ENCODE measurements around the gene RAB1A. TPM values are rescaled to one million over a fixed set of nuclear protein-coding genes. Genes with fewer than 3 reads are reported as not detected.

The RAB1A gene
- total and polyA plus RNA-seq, 7 donors, result 61.9 to 209 (median 88.1) TPM

GRCh38 chr2:65108780-65109179 is 21.1 kb downstream of the RAB1A start:
- WGBS, 2 donors, result 40 to 73% methylated on average over 6 of the region's 6 CpGs
- Histone ChIP-seq H3K36me3 (peaks cover 0 to 7% (median 0%) of the 10 kb centered on the region in 4 donors), H3K4me3 (no peak overlapping the region), H3K4me1 (peaks cover 0 to 28% (median 22%) of the 10 kb centered on the region in 4 donors), H3K9me3 (no peaks in the 10 kb centered on the region), H3K27me3 (no peaks in the 10 kb centered on the region), H3K27ac (no peak overlapping the region)
- TF ChIP-seq POLR2AphosphoS5 (IDR thresholded peaks at IDR 0.05), result no peak
- TF ChIP-seq, protein P1, sequence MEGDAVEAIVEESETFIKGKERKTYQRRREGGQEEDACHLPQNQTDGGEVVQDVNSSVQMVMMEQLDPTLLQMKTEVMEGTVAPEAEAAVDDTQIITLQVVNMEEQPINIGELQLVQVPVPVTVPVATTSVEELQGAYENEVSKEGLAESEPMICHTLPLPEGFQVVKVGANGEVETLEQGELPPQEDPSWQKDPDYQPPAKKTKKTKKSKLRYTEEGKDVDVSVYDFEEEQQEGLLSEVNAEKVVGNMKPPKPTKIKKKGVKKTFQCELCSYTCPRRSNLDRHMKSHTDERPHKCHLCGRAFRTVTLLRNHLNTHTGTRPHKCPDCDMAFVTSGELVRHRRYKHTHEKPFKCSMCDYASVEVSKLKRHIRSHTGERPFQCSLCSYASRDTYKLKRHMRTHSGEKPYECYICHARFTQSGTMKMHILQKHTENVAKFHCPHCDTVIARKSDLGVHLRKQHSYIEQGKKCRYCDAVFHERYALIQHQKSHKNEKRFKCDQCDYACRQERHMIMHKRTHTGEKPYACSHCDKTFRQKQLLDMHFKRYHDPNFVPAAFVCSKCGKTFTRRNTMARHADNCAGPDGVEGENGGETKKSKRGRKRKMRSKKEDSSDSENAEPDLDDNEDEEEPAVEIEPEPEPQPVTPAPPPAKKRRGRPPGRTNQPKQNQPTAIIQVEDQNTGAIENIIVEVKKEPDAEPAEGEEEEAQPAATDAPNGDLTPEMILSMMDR (IDR thresholded peaks at IDR 0.05), result no peak
- no peak for TF ChIP-seq EP300 (IDR thresholded peaks at IDR 0.05)
- TF ChIP-seq POLR2A (IDR thresholded peaks at IDR 0.05), result no peak
- intact Hi-C loops (cut with DNase I), result no loop called here
- no peak for DNase-seq

- Histone ChIP-seq H3K4me3 (no peak overlapping the region), H3K9me3 (no peaks in the 10 kb centered on the region), H3K27ac (peak overlapping the region in 1 of 4 donors; percentile 35), H3K27me3 (no peaks in the 10 kb centered on the region), H3K36me3 (peaks cover 0 to 17% (median 5%) of the 10 kb centered on the region in 4 donors), H3K4me1 (peaks cover 0 to 18% (median 16%) of the 10 kb centered on the region in 4 donors)
- DNase-seq, result no peak
- 95 to 96% methylated on average over 5 of the region's 5 CpGs for WGBS, 2 donors
- intact Hi-C loops (cut with DNase I), result no loop called here
- TF ChIP-seq, protein P1 (IDR thresholded peaks at IDR 0.05), result no peak
Measured at GRCh38 chr2:65107530-65107929, 22.4 kb downstream of the RAB1A start.

DNA sequence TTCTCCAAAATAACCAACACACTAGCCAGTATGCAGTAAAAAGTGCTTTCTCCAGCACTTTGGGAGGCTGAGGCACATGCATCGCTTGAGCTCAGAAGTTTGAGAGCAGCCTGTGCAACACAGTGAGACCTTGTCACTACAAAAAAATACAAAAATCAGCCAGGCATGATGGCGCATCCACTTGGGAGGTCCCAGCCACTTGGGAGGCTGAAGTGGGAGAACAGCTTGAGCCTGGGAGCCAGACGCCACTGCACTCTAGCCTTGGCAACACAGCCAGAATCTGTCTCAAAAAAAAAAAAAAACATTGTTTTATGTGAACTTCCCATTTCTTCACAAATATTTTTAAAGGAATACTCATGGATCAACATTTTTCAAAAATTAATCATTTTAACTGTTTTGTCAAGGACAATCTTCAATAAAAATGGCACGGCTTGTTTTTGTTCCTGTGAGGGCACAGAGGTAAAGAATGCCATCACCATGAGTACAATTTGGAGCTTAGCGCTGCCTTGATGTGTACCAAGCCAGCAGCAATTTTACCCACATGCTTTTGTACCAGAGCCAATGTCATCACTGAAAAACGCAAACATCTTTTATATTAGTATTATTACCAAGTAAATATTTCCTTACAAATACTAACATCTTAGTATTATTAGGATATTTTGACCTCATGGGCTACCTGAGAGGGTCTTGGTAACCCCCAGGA is 26.7 kb downstream of the RAB1A start:
- intact Hi-C loops (cut with DNase I), result no loop called here

GRCh38 chr2:65101071-65101470 is 28.8 kb downstream of the RAB1A start:
- DNase-seq, result no peak
- WGBS, 2 donors, result 69 to 74% methylated on average over 3 of the region's 3 CpGs
- TF ChIP-seq, protein P1 (IDR thresholded peaks at IDR 0.05), result no peak
- no peak for TF ChIP-seq EP300 (IDR thresholded peaks at IDR 0.05)
- no peak for TF ChIP-seq POLR2A (IDR thresholded peaks at IDR 0.05)
- no peak for TF ChIP-seq POLR2AphosphoS5 (IDR thresholded peaks at IDR 0.05)
- Histone ChIP-seq H3K4me1 (peaks cover 0 to 16% (median 5%) of the 10 kb centered on the region in 4 donors), H3K9me3 (no peaks in the 10 kb centered on the region), H3K36me3 (peaks cover 0 to 78% (median 11%) of the 10 kb centered on the region in 4 donors), H3K27ac (no peak overlapping the region), H3K4me3 (no peak overlapping the region), H3K27me3 (no peaks in the 10 kb centered on the region)
- intact Hi-C loops (cut with DNase I), result no loop called here

More for the DNA sequence above, 26.7 kb downstream of the RAB1A start:
- H3K36me3 ChIP-seq, result peaks cover 0 to 58% (median 8%) of the 10 kb centered on the region in 4 donors
- DNase-seq, result no peak
- 79 to 84% methylated on average over 6 of the region's 6 CpGs for WGBS, 2 donors
- no peak overlapping the region for H3K4me3 ChIP-seq
- TF ChIP-seq POLR2AphosphoS5 (IDR thresholded peaks at IDR 0.05) (no peak), EP300 (IDR thresholded peaks at IDR 0.05) (no peak), POLR2A (IDR thresholded peaks at IDR 0.05) (no peak)
- TF ChIP-seq, protein P1 (IDR thresholded peaks at IDR 0.05), result no peak
- no peaks in the 10 kb centered on the region for H3K9me3 ChIP-seq
- no peak overlapping the region for H3K27ac ChIP-seq
- peaks cover 0 to 17% (median 13%) of the 10 kb centered on the region in 4 donors for H3K4me1 ChIP-seq
- no peaks in the 10 kb centered on the region for H3K27me3 ChIP-seq

All from sigmoid colon (tissue), 7 donors.